Hindlimb muscle (tissue), 1 donor: ENCODE results near the gene HMGN1. TPM values are rescaled to one million over a fixed set of nuclear protein-coding genes. Genes with fewer than 3 reads are reported as not detected.
A peak's percentile ranks its signal among the peaks of the same experiment; 100 is the strongest.

ENCODE experiments used
- DNase-seq: peaks from one replicate; pipeline ENCODE4 v3.0.0-alpha.2; 2013
- polyA plus RNA-seq: library from polyadenylated mRNA; unstranded; fragments of 120-200 nt; gene quantifications from one replicate; pipeline ENCODE4 v1.2.1, GENCODE V29; 2013; ENCODE audit not compliant: insufficient read length

The HMGN1 gene
- polyA plus RNA-seq, 1 donor, result 268 TPM

DNA sequence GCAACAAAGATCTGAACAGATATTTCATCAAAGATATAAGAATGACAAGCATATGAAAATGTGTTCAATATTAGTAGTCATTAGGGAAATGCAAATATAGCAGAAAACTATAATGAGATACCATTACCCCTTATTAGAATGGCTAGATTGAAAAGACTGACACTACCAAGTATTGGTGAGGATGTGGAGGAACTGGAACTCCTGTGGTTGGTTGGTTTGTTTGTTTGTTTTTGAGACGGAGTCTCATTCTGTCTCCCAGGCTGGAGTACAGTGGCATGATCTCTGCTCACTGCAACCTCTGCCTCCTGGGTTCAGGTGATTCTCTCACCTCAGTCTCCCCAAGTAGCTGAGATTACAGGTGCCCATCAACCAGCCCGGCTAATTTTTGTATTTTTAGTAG, 18.9 kb upstream of the HMGN1 start:
- DNase-seq, result no peak

DNA sequence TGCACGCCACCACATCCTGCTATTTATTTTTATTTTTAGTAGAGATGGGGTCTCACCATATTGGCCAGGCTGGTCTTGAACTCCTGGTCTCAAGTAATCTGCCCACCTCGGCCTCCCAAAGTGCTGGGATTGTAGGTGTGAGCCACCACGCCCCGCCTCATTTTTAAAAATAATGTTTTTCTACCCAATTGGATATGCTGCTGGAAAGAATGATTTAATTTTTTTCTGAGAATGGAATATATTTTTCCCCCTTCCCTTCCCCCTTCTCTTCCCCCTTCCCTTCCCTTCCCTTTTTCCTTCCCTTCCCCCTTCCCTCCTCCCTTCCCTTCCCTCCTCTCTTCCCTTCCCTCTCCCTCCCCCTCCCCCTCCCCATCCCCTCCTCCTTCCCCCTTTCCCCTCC, 17.7 kb upstream of the HMGN1 start:
- no peak for DNase-seq

DNA sequence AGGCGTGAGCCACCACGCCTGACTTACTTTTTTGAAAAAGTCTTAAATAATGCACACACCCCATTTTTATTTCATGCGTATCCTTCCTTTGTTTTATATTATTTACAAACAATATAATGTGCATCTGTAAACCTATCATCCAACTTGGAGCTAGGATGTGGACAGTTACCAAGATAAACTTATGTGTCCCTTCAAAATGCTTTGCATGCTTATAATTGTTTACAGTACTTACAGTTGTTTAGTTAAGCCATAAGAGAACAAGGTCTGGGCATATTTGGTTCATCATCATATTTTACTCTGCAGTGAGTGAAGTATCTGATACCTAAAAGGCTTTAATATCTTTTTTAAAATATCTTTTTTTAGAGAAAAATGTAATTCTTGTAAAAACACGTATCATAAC, 16.1 kb upstream of the HMGN1 start:
- DNase-seq, result no peak

DNA sequence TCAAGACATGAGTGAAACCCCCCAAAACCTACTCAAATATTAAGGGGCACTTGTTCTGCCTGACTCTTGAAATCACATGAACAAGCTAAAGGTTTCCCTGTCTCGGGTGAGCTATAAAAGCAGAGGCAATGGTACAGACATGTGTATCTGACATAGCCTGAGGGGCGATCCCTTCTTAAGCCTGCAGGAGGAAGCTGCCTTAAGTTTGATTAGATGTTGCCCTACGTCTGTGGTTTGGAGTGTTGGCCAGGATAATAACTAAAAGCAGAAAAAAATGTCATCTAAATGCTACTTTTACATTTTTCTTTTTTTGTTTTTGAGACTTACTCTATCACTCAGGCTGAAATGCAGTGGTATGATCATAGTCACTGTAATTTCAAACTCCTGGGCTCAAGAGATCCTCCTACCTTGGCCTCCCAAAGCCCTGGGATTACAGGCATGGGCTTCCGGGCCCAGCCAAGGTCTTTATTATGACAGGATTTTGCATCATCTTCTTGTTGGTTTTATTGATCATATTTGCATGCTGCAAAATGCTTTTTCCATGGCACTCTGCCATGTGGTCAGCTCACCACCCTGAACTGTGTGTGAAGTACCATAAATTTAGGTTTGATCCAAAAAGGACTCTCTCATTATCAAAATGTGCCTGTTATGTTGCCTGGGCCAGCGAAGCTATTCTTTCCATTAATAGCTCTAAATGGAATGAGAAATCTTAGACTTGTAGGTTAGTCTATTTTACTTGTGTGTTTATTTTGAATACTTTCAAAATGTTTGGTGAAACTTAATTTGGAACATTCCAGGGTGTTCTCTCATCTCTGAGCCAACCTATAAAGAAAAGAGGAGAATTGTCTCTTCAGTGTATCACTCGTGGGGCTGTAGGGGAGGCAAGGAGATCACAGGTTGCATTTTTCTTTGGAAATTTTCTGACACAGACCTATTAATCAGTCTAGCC, 15.0 kb upstream of the HMGN1 start:
- no peak for DNase-seq

DNA sequence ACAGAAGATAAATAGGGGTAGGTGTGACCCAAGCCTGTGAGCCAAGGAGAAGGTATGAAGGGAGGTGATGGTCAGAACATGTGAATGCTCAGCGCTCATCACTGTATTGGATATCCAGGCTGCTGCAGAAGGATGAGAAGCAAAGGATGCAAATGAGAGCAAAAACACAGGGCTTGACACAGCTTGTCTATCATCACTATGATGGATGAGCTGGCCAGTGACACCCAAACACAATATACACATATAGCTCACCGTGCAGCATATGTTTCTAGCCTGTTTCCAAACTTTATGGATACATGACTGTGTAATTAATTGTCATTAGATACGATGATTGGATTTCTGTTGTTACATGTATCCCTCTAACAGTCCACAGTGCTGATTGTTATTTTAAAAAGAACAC, 13.8 kb upstream of the HMGN1 start:
- no peak for DNase-seq

DNA sequence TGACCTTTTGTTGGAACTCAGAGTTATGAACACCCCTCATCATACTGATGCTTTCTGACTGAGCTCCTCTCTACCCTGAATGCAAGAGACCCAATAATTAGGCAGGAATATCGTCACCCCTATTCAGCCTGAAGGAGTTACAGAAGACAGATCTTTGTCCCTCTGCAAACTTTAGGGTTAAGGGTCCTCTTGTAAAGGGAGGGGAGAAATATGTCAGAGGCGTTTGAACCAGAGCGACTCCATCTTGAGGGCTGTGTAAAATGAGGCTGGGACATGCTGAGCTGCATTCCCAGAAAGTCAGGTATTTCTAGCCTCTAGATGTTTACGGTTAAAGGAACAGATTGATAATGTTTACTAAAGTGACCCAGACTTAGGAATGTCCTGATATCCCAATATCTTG, 10.5 kb upstream of the HMGN1 start:
- DNase-seq, result no peak

DNA sequence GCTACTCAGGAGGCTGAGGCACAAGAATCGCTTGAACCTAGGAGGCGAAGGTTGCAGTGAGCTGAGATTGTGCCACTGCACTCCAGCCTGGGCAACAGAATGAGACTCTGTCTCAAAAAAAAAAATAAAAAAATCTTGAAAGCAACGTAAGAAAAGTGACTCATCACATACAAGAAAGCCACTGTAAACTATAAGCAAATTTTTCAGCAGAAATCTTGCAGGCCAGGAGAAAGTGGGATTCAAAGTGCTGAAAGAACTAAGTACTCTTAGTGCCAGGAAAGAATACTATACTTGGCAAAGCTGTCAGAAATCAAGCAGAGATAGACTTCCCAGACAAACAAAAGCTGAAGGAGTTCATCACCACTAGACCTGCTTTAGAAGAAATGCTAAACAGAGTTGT, 4.4 kb upstream of the HMGN1 start:
- no peak for DNase-seq

DNA sequence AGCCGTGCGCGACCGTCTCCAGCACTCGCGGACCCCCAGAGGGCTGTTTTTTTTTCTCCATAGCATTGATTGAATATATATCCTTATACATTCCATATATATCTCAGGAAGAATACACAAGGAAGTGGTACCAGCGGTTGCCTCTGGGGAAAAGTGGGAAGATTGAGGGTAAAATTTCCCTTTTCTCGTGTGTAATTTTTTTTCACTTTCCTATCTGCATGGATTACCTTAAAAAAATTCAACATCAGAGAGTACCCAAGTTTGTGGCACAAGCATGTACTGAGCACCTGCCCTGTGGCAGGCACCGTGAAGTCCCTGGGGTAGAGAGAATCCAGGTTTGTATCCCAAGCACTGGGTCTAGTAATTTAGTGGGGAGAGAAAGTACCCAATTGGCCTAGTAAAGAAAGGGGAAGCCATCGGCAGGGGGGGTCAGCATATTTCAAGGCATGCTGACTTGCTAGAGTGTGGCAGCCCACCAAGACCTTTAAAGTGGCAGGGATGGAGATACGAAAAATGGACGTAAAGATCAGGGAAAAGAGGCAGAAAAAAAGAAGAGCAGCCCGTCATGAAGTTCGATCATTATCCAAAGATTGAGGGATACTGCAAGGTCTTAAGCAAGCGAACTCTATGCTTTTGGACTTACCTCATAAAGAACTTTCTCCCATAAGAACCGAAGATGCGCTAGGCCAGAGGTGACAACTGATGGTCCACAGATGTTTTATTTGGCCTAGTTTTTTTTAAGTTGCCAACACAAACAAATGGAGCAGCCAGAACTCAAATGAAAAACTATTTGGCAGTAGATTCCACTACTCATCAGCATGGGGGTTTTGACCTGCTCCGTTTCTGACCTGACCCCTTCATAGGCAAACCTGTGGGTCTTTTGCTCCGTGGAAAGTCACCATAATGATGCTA, 1.5 kb upstream of the HMGN1 start:
- DNase-seq, result no peak

DNA sequence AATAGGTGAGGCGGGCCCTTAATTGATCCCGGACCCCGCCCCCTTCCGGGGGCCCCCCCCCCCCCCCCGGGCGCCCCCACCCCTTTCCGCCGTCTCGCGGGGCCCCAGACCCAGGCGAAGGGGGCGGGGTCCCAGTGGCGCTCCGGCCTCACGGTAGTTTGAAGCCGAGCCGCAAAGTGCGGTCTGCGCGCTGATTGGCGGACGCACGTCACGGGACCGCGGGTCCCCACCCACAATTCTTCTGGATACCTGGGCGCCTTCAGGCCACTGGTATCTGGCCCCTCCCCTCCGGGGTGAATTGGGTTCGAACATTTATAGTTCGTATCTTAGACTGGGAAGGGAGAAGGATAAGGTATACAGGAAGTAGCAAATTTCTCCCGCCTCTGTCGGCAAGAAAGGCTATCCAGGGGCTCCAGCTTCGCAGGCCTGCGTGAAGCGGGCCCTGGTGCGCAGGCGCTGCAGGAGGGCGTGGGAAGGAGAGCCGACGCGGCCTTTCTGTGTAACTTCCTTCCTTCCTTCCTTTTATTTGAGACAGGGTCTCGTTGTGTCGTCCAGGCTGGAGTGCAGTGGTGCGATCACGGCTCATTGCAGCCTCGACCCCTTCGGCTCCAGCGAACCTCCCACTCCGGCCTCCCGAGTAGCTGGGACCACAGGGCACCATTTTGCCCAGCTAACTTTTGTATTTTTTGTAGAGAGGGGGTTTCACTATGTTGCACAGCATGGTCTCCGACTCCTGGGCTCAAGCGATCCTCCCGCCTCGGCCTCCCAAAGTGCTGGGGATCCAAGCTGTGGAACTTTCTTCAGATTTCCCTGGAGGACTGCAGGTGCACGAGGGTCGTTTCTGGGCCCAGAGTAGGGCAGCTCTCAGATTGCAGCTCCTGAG, 564 bp upstream of the HMGN1 start:
- DNase-seq, result peak; percentile 97

DNA sequence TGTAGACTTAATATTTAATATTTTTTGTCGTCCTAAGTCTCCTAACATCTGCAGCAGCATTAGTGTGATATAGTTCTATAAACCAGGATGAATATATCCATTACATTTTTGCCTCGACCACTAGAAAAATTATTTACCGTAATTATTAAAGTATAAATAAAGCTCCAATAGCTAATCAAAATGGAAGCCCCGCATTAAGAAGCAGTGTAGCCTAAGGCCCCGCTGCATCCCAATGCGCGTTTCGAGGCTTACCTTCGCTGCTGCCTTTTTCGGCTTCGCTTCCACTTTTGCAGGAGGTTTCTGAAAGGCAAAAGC, 891 bp downstream of the HMGN1 start:
- no peak for DNase-seq

DNA sequence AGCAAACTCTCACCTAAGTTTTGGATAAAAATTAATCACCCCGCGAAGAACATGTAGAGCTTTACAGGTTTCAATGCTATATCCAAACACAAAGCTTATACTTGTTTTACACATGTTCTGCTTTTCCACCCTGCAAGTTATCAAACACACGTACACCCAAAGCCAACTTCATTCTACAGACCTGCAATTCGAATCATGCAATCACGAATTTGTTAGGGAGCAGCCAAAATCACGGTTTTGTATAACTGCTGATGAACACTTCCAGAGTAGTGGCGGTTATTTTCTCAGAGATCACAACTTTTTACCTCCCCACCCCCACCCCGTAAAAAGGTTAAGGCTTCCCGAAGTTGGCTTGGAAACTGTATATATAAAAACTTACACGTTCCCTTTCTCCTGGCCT, 1.4 kb downstream of the HMGN1 start:
- DNase-seq, result no peak

DNA sequence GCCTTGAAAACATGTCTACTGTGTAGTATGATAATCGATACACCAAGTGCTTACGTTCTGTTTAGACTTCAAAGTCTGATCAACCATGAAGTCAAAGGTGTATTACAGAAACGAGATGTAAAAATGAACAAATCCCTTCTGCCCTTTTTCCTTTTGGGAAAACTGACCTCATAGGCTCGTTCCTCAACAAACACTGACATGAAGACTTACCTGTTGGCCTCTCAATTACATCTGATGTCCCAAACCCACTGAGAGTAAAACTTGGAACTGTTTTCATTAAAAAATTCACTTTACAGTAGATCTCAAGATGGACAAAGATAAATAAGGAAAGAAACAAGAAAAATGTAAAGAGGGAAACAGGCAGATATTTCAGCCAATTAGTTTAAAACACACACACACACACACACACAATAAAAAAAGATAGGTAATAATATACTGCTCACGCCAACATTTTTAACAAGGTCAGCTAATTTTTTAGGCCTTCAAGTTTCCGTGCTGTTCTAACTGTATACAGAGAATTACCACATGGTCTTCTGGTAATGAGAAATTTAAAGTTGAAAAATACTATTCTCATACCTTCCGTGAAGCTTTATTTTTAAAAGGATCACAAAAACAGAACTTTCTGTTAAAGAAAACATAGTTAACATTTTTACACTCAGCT, 2.1 kb downstream of the HMGN1 start:
- no peak for DNase-seq

DNA sequence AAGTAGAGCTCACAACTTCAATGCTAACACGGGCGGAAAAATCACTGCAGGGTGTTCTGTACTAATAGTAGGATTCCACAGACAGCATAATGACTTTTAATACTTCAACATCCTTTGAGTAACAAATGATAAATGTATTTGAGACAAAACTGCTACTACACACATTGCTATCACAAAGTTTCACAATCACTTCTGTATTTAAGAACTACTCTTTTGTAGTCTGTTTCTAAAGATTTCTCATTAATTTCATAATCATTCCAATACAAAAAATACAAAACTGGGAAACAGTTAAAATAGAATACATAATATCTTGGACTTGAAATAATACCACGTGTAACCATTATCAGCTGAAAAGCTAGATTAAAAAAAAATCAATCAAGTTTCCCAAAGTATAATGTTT, 2.7 kb downstream of the HMGN1 start:
- DNase-seq, result no peak

DNA sequence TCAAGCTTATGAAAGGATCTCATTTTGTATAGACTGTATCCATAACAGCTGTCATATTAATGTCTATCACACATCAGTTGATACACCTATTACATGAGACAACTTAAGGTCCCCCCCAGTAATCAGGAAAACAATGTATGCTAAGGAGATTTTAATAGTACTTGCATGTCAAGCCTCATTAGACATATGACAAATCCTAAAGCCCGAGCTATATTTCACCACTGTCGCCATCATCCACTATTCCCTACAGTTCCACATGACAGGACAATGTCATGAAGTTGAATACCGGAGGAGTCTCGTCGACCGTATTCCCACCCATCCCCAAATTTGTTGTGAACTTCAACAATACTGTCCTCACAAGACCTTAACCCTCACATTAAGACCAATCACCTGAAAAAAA, 3.4 kb downstream of the HMGN1 start:
- no peak for DNase-seq

DNA sequence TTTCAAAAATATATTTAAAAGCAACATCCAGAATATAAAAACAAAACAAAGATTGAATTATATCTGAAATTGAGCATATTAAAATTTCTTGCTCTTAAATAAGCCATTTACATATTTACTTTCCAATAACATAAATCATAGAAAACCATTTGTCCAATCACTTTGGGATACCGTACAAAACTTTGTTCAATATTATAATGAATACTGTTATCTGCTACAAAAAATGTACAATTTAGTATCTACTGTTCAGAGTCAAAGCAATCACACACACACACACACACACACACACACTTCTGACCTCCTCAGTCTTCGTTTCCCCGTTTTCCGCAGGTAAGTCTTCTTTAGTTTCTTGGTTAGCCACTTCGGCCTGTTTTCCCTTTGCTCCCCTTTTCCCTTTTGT, 4.0 kb downstream of the HMGN1 start:
- no peak for DNase-seq

DNA sequence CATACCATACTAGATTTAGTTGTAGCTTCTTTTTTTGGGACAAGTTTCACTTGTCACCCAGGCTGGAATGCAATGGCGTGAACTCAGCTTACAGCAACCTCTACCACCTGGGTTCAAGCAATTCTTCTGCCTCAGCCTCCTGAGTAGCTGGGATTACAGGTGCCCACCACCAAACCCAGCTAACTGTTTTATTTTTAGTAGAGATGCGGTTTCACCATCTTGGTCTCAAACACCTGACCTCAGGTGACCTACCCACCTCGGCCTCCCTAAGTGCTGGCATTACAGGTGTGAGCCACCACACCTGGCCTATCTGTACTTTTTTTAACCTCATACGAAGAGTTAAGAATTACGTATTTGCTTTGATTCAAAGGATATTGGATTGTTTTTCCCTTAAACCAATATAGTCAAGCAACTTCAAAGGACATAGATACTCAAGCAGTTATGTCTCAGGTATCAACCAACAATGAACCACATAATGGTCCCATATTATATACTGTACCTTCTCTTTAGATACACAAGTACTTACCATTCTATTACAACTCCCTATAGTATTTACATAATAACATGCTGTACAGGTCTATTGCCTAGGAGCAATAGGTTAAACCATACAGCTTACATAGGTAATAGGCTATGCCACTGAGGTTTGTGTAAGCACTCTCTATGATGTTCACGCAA, 7.5 kb downstream of the HMGN1 start:
- DNase-seq, result no peak

DNA sequence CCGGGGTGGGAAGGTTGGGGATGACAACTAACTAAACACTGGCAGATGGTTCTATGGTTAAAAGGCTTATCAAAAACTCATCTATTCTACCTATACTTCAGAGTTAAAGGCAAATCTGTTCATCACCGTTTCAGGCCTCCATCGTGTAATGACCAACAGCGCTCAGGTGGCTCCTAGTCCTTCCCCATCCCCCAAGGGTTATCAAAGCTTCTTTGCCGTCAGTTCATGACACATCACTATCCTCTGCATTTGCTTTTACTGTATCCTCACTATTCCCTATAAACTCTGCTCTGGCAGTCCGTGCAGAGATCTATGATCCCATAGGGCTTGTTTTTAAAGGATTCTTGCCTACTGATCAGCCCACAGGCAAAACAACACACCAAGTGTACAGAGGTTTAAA, 8.2 kb downstream of the HMGN1 start:
- no peak for DNase-seq

DNA sequence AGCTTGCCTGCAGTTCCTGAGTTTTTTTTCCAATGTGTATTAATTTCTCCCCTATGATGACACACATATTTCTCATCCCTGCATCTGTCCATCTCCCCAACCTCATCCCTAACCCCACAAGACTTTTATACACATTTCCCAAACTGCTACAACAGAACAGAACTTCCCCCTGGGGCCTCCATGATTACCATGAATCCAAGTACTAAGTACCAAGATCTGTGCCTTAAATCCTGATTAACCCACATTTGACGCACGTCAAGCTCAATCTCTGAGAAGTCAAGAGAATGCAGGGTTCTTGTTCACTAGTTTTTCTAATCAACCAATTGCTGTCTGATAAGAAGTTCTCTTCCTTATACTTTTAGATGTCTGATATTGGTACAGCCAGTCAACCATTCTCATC, 9.7 kb downstream of the HMGN1 start:
- no peak for DNase-seq

DNA sequence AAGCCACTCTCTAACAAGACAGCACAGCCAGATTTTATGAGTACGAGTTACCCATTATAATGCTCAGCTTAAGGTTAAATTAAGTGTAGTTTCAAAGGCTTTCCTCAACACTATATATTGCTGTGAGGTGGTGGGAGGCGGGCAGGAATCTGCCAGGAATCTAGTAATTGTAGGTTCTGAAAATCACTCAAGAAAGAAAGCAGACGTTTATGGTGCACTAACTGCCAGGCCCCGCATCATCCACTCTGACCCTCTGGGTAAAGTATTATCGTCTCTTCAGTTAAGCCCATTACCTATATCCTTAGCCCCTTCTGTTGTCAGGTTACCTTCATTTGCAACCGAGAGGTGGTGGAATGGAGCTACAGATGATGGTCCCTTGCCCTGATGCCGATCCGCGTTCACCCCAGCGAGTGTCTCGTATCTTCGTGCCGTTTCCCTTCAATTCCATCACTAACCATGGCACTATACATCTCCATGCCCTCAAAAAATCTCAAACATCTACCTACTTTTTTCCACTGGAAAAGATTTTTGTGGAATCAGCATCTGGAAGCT, 12.4 kb downstream of the HMGN1 start:
- DNase-seq, result no peak

DNA sequence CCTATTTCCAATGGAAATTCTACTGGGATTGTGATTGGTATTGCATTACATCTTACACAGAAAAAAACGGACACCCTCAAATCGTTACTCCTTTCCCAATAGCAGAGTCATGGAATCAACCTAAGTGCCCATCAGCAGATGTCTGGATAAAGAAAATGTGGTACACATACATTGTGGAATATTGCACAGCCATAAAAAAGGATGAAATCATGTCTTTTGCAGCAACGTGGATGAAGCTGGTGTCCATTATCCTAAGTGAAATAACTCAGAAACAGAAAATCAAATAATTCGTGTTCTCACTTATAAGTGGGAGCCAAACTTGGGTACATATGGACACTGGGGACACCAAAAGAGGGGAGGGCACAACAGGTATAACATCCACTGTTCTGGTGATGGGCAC, 14.3 kb downstream of the HMGN1 start:
- DNase-seq, result no peak

DNA sequence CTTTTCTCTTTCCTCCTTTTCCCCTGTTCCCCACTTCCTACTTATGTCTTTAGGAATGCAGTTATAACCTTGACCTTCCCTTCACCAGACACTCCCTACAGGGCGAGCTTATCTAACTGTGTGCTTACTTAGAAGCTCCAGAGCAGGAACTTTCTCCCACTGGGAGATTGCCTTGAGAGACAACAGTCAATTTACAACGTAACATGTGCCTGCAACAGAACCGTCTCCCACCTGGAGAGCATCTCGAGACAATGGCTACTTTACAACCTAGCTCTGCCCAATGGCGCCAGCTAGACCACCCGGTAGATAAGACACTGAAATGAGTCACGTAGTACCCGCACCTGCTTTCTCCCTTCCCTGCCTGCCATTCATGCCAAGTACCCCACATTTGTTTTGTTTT, 16.7 kb downstream of the HMGN1 start:
- DNase-seq, result no peak
